ENCODE results near the gene KCNG1.
A peak's percentile ranks its signal among the peaks of the same experiment; 100 is the strongest.

The KCNG1 gene, protein sequence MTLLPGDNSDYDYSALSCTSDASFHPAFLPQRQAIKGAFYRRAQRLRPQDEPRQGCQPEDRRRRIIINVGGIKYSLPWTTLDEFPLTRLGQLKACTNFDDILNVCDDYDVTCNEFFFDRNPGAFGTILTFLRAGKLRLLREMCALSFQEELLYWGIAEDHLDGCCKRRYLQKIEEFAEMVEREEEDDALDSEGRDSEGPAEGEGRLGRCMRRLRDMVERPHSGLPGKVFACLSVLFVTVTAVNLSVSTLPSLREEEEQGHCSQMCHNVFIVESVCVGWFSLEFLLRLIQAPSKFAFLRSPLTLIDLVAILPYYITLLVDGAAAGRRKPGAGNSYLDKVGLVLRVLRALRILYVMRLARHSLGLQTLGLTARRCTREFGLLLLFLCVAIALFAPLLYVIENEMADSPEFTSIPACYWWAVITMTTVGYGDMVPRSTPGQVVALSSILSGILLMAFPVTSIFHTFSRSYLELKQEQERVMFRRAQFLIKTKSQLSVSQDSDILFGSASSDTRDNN

DNA sequence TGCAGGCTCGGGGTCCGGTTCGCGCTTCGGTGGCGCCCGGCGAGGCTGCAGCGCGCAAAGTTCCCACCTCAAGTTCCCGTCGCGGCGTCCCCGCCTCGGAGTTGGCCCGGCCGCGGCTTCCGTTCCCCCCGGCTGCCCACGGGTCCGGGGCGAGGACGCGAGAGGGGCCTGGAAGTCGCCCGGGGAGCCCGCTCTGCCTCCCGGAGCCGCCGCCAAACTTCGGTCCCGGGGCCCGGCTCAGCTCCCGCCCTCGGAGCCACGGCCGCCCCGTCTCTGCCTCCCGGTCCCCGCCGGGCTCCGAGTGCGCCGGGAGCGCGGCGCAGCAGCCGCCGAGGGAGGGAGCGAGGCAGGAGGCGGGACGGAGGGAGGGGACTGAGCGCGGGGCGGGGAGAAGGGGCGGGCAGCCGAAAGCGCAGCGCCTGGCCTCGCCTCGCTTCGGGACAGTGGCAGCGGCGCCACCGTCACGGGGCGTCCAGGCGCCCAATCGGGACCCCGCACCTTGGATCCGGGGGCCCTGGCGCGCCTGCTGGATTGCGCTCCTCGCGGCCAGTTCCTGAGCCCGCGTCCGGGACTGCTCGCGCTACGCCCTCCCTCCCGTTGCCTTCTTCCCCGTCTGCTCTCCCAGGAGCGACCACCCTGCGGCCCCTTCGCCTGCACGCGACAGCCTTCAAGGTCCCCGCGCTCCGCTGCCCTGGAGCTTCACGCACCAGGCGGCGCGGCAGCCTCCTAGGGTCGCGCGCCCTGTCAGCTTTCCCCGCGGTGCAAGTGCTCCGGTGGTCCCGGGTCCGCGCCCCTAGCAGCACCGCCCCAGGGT lies at the start of gene KCNG1:
KCNG1 (minus strand) TSS at position 305 of the 814 bp plus-strand sequence. CDS start 12,769 bp downstream, outside the sequence.
- Histone ChIP-seq H3K36me3 (ENCODE audit: insufficient read depth, low read length) (no peaks in the 10 kb centered on the region), H3K4me1 (ENCODE audit: insufficient read depth, low read length) (peaks cover 20% of the 10 kb centered on the region), H3K9me3 (ENCODE audit: control insufficient read depth, insufficient read depth, low read length) (no peaks in the 10 kb centered on the region), H3K9ac (ENCODE audit: low read depth, low read length) (peak within 1 kb of the TSS; percentile 81)

GRCh38 chr20:51070621-51071020 lies 47.7 kb upstream of the KCNG1 start:
- no peaks in the 10 kb centered on the region for H3K4me1 ChIP-seq (ENCODE audit: insufficient read depth, low read length)
- H3K9me3 ChIP-seq (ENCODE audit: control insufficient read depth, insufficient read depth, low read length) = no peaks in the 10 kb centered on the region
- no peak overlapping the region for H3K9ac ChIP-seq (ENCODE audit: low read depth, low read length)
- H3K36me3 ChIP-seq (ENCODE audit: insufficient read depth, low read length) = no peaks in the 10 kb centered on the region

GRCh38 chr20:51067792-51068191 lies 44.9 kb upstream of the KCNG1 start:
- Histone ChIP-seq H3K9me3 (ENCODE audit: control insufficient read depth, insufficient read depth, low read length) (no peaks in the 10 kb centered on the region), H3K9ac (ENCODE audit: low read depth, low read length) (no peak overlapping the region), H3K36me3 (ENCODE audit: insufficient read depth, low read length) (no peaks in the 10 kb centered on the region; the same call in 1 of the 2 replicates), H3K4me1 (ENCODE audit: insufficient read depth, low read length) (no peaks in the 10 kb centered on the region)

GRCh38 chr20:51065615-51066014 lies 42.7 kb upstream of the KCNG1 start:
- Histone ChIP-seq H3K4me1 (ENCODE audit: insufficient read depth, low read length) (no peaks in the 10 kb centered on the region), H3K9ac (ENCODE audit: low read depth, low read length) (no peak overlapping the region), H3K36me3 (ENCODE audit: insufficient read depth, low read length) (no peaks in the 10 kb centered on the region; the same call in 1 of the 2 replicates), H3K9me3 (ENCODE audit: control insufficient read depth, insufficient read depth, low read length) (no peaks in the 10 kb centered on the region)

DNA sequence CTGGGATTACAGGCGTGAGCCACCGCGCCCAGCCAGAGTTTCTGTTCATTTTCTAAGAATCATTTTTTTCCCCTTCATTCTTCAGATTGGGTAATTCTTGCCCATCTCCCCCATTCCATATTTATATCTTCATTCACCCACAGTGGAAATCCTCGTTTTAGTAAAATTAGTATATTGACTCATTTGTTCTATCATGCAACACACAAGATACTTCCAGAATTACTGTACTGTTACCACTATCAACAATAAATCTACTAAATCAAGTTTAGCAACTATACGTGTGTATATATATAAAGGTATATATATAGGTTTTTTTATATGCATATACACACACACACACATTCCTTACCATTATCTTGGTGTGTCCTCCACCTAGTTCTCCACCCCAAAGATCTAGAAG lies 41.2 kb upstream of the KCNG1 start:
- H3K9ac ChIP-seq (ENCODE audit: low read depth, low read length) = no peak overlapping the region
- H3K9me3 ChIP-seq (ENCODE audit: control insufficient read depth, insufficient read depth, low read length) = no peaks in the 10 kb centered on the region
- no peaks in the 10 kb centered on the region for H3K4me1 ChIP-seq (ENCODE audit: insufficient read depth, low read length)

DNA sequence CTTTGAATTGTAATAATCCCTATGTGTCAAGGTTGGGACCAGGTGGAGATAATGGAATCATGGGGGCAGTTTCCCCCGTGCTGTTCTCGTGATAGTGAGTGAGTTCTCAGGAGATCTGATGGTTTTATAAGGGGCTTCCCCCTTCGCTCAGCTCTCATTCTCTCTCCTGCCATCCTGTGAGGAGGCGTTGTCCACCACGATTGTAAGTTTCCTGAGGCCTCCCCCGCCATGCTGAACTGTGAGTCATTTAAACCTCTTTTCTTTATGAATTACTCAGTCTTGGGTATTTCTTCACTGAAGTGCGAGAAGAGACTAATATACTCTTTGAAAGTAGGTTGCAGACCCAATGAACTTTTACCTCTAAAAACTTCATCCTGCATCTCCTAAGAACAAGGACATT lies 39.2 kb upstream of the KCNG1 start:
- no peak overlapping the region for H3K9ac ChIP-seq (ENCODE audit: low read depth, low read length)
- H3K36me3 ChIP-seq (ENCODE audit: insufficient read depth, low read length) = no peaks in the 10 kb centered on the region; the same call in 1 of the 2 replicates
- H3K9me3 ChIP-seq (ENCODE audit: control insufficient read depth, insufficient read depth, low read length) = no peaks in the 10 kb centered on the region
- H3K4me1 ChIP-seq (ENCODE audit: insufficient read depth, low read length) = no peaks in the 10 kb centered on the region

More for the DNA sequence above, 41.2 kb upstream of the KCNG1 start:
- no peaks in the 10 kb centered on the region; the same call in 1 of the 2 replicates for H3K36me3 ChIP-seq (ENCODE audit: insufficient read depth, low read length)

- no peaks in the 10 kb centered on the region; the same call in 1 of the 2 replicates for H3K36me3 ChIP-seq (ENCODE audit: insufficient read depth, low read length)
- no peaks in the 10 kb centered on the region for H3K9me3 ChIP-seq (ENCODE audit: control insufficient read depth, insufficient read depth, low read length)
- no peaks in the 10 kb centered on the region for H3K4me1 ChIP-seq (ENCODE audit: insufficient read depth, low read length)
- no peak overlapping the region for H3K9ac ChIP-seq (ENCODE audit: low read depth, low read length)
Observed at GRCh38 chr20:51061418-51062045, 38.6 kb upstream of the KCNG1 start.

GRCh38 chr20:51060301-51060700 lies 37.4 kb upstream of the KCNG1 start:
- Histone ChIP-seq H3K9ac (ENCODE audit: low read depth, low read length) (no peak overlapping the region), H3K36me3 (ENCODE audit: insufficient read depth, low read length) (no peaks in the 10 kb centered on the region; the same call in 1 of the 2 replicates), H3K4me1 (ENCODE audit: insufficient read depth, low read length) (no peaks in the 10 kb centered on the region), H3K9me3 (ENCODE audit: control insufficient read depth, insufficient read depth, low read length) (no peaks in the 10 kb centered on the region)

DNA sequence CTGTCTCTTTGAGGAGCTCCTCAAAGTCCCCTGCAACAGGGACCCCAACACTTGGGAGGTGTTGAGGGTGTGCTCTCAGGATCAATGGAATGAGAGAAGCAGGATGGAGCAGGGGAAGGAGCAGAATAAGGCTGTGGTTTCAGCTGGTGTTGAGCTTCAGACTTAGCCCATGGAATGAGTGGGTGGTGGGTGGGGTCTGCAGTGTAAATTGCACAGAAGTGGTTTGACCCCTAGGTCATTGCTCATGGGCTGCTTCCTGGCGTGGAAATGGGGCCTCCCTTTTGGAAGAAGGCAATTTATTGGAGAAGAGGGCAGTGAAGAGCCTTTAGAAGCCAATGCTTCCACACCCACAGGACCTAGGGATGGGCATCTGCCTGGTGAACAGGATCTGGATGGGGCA lies 37.0 kb upstream of the KCNG1 start:
- H3K9ac ChIP-seq (ENCODE audit: low read depth, low read length) = no peak overlapping the region
- H3K4me1 ChIP-seq (ENCODE audit: insufficient read depth, low read length) = no peaks in the 10 kb centered on the region
- H3K9me3 ChIP-seq (ENCODE audit: control insufficient read depth, insufficient read depth, low read length) = no peaks in the 10 kb centered on the region
- H3K36me3 ChIP-seq (ENCODE audit: insufficient read depth, low read length) = no peaks in the 10 kb centered on the region; the same call in 1 of the 2 replicates

DNA sequence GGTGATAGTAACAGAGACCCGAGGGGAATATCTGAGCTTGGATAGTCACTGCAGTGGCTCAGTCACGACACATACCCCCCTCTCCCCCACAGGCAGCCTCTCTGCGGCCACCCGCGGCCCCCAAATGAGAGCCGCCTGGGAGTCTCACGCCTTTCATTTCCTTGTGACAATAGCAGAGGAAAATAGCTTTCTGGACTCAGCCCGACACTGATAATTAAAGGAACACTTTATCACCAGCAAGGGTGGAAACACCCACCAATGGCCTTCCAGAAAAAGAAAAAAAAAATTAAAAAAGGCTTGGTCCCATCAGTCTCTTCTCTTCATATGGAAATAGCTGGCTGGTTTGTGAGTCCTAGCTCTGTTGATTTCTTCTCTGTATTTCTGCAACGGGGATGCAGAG lies 35.1 kb upstream of the KCNG1 start:
- no peaks in the 10 kb centered on the region for H3K9me3 ChIP-seq (ENCODE audit: control insufficient read depth, insufficient read depth, low read length)

GRCh38 chr20:51054233-51054632 lies 31.3 kb upstream of the KCNG1 start:
- no peak overlapping the region for H3K9ac ChIP-seq (ENCODE audit: low read depth, low read length)
- no peaks in the 10 kb centered on the region for H3K9me3 ChIP-seq (ENCODE audit: control insufficient read depth, insufficient read depth, low read length)
- no peaks in the 10 kb centered on the region for H3K36me3 ChIP-seq (ENCODE audit: insufficient read depth, low read length)
- no peaks in the 10 kb centered on the region for H3K4me1 ChIP-seq (ENCODE audit: insufficient read depth, low read length)

More for the DNA sequence above, 35.1 kb upstream of the KCNG1 start:
- Histone ChIP-seq H3K36me3 (ENCODE audit: insufficient read depth, low read length) (no peaks in the 10 kb centered on the region), H3K9ac (ENCODE audit: low read depth, low read length) (no peak overlapping the region), H3K4me1 (ENCODE audit: insufficient read depth, low read length) (no peaks in the 10 kb centered on the region)

GRCh38 chr20:51050531-51051075 lies 27.7 kb upstream of the KCNG1 start:
- H3K9me3 ChIP-seq (ENCODE audit: control insufficient read depth, insufficient read depth, low read length) = no peaks in the 10 kb centered on the region; the same call in 1 of the 2 replicates
- H3K4me1 ChIP-seq (ENCODE audit: insufficient read depth, low read length) = no peaks in the 10 kb centered on the region
- no peak overlapping the region for H3K9ac ChIP-seq (ENCODE audit: low read depth, low read length)
- no peaks in the 10 kb centered on the region for H3K36me3 ChIP-seq (ENCODE audit: insufficient read depth, low read length)

- H3K36me3 ChIP-seq (ENCODE audit: insufficient read depth, low read length) = no peaks in the 10 kb centered on the region
- H3K9ac ChIP-seq (ENCODE audit: low read depth, low read length) = no peak overlapping the region
- no peaks in the 10 kb centered on the region; the same call in 1 of the 2 replicates for H3K9me3 ChIP-seq (ENCODE audit: control insufficient read depth, insufficient read depth, low read length)
- H3K4me1 ChIP-seq (ENCODE audit: insufficient read depth, low read length) = peaks cover 6% of the 10 kb centered on the region; the same call in 1 of the 2 replicates
Observed at GRCh38 chr20:51046021-51046985, 23.4 kb upstream of the KCNG1 start.
